Trophoblast cell (in vitro differentiated cells and primary cell): ENCODE data around the gene AGAP9. TPM values are rescaled to one million over a fixed set of nuclear protein-coding genes. Genes with fewer than 3 reads are reported as not detected.
"Not testable (repeated sequence)": the region's sequence is repeated elsewhere in the genome, so short reads cannot be mapped to it uniquely, and the experiment has no call there.

Source experiments
- DNase-seq, 2 donors: peaks; one replicate each; pipeline ENCODE4 v3.0.0-alpha.2; 2016
- H2AFZ ChIP-seq: 2 replicates; pipeline ENCODE4 v1.6.1; 2013; ENCODE audit warnings: low read length, moderate library complexity, mild to moderate bottlenecking; ENCODE audit not compliant: insufficient read depth, poor library complexity
- H2AK5ac ChIP-seq: 2 replicates; pipeline ENCODE4 v1.6.1; 2013; ENCODE audit warnings: mild to moderate bottlenecking, low read length
- H2BK120ac ChIP-seq: 2 replicates; pipeline ENCODE4 v1.6.1; 2013; ENCODE audit warnings: low read length, mild to moderate bottlenecking, moderate library complexity; ENCODE audit not compliant: insufficient read depth, poor library complexity
- H2BK12ac ChIP-seq: 2 replicates; pipeline ENCODE4 v1.6.1; 2013; ENCODE audit warnings: mild to moderate bottlenecking, low read length, moderate library complexity
- H2BK5ac ChIP-seq: 2 replicates; pipeline ENCODE4 v1.6.1; 2013; ENCODE audit warnings: low read length, low read depth, moderate library complexity, mild to moderate bottlenecking; ENCODE audit not compliant: poor library complexity
- H3K14ac ChIP-seq: 2 replicates; pipeline ENCODE4 v1.6.1; 2013; ENCODE audit warnings: mild to moderate bottlenecking, low read length
- H3K18ac ChIP-seq: 2 replicates; pipeline ENCODE4 v1.6.1; 2013; ENCODE audit warnings: mild to moderate bottlenecking, low read length
- H3K23ac ChIP-seq: 2 replicates; pipeline ENCODE4 v1.6.1; 2013; ENCODE audit warnings: low read length
- H3K27ac ChIP-seq: 2 replicates; pipeline ENCODE4 v1.5.1; 2013; ENCODE audit warnings: low read depth, mild to moderate bottlenecking, inconsistent platforms, low read length, moderate library complexity
- H3K27me3 ChIP-seq: 2 replicates; pipeline ENCODE4 v1.6.1; 2013; ENCODE audit warnings: inconsistent platforms, mild to moderate bottlenecking, low read length, moderate library complexity; ENCODE audit not compliant: insufficient read depth
- H3K36me3 ChIP-seq, 2 experiments: 1 replicate in 1 of 2; 2 replicates in 1 of 2; pipeline ENCODE4 v1.6.1; 2013; ENCODE audit warnings: low read length in 2 of 2, mild to moderate bottlenecking in 2 of 2, moderate library complexity in 1 of 2; ENCODE audit not compliant: insufficient read depth in 2 of 2, control insufficient read depth in 1 of 2
- H3K4ac ChIP-seq: 2 replicates; pipeline ENCODE4 v1.6.1; 2013; ENCODE audit warnings: low read depth, mild to moderate bottlenecking, low read length, moderate library complexity
- H3K4me1 ChIP-seq, 2 experiments: 1 replicate in 1 of 2; 2 replicates in 1 of 2; pipeline ENCODE4 v1.6.1; 2013; ENCODE audit warnings: low read length in 2 of 2, mild to moderate bottlenecking in 2 of 2, moderate library complexity in 1 of 2; ENCODE audit not compliant: insufficient read depth in 2 of 2, control insufficient read depth in 1 of 2
- H3K4me2 ChIP-seq: 2 replicates; pipeline ENCODE4 v1.6.1; 2013; ENCODE audit warnings: inconsistent platforms, mild to moderate bottlenecking, low read length, moderate library complexity
- H3K4me3 ChIP-seq: 2 replicates; pipeline ENCODE4 v1.5.1; 2013; ENCODE audit warnings: mild to moderate bottlenecking, low read depth, low read length, inconsistent platforms
- H3K79me1 ChIP-seq: one replicate; pipeline ENCODE4 v1.6.1; 2013; ENCODE audit warnings: low read length
- H3K79me2 ChIP-seq: 2 replicates; pipeline ENCODE4 v1.6.1; 2013; ENCODE audit warnings: low read length, mild to moderate bottlenecking; ENCODE audit not compliant: control insufficient read depth, insufficient read depth, poor library complexity
- H3K9ac ChIP-seq: 2 replicates; pipeline ENCODE4 v1.6.1; 2013; ENCODE audit warnings: mild to moderate bottlenecking, low read length
- H3K9me3 ChIP-seq: 2 replicates; pipeline ENCODE4 v1.6.1; 2013; ENCODE audit warnings: low read depth, mild to moderate bottlenecking, control low read depth, inconsistent platforms, low read length; ENCODE audit not compliant: insufficient read depth
- H4K12ac ChIP-seq: 2 replicates; pipeline ENCODE4 v1.6.1; 2013; ENCODE audit warnings: low read depth, mild to moderate bottlenecking, low read length, moderate library complexity
- H4K8ac ChIP-seq: 2 replicates; pipeline ENCODE4 v1.6.1; 2013; ENCODE audit warnings: low read depth, mild to moderate bottlenecking, low read length, moderate library complexity
- H4K91ac ChIP-seq: one replicate; pipeline ENCODE4 v1.6.1; 2013; ENCODE audit warnings: low read depth, mild to moderate bottlenecking, low read length, moderate library complexity
- WGBS: extraction: QIAGEN DNeasy Blood & Tissue Kit; methylation state at CpG from one replicate; pipeline ENCODE4 v1.1.7; 2013; ENCODE audit warnings: missing lambda C conversion rate; ENCODE audit not compliant: insufficient read length, insufficient coverage; ENCODE audit errors: extremely low coverage; 5-methylcytosine and 5-hydroxymethylcytosine counted together
- polyA plus RNA-seq: library from polyadenylated mRNA; stranded (reverse); fragments of 200-250 nt; gene quantifications from 2 replicates; pipeline ENCODE4 v1.2.3, GENCODE V29; 2013

AGAP9 gene
- 5.6 and 5.7 TPM in 2 replicates for polyA plus RNA-seq

GRCh38 chr10:47523475-47523874 lies at the start of gene AGAP9:
TSS of gene AGAP9 (minus strand) at chr10:47523638. CDS start at chr10:47523526, 112 bp downstream.
- DNase-seq, H3K4me1 ChIP-seq, H3K9me3 ChIP-seq, H3K18ac ChIP-seq, H3K79me1 ChIP-seq, H3K4me3 ChIP-seq, H3K36me3 ChIP-seq, H3K4ac ChIP-seq, H3K27me3 ChIP-seq, H3K23ac ChIP-seq, H3K79me2 ChIP-seq, H2BK12ac ChIP-seq, H2BK5ac ChIP-seq, H3K4me2 ChIP-seq, H3K14ac ChIP-seq, H3K27ac ChIP-seq, H4K91ac ChIP-seq, H2AK5ac ChIP-seq, H2AFZ ChIP-seq, H4K8ac ChIP-seq, H3K9ac ChIP-seq, H2BK120ac ChIP-seq, H4K12ac ChIP-seq: not testable (repeated sequence)
- no CpG with 5 or more reads among the region's 20 CpGs for WGBS

GRCh38 chr10:47571138-47571912 lies 47.9 kb upstream of the AGAP9 start:
- not testable (repeated sequence) for H4K8ac ChIP-seq, H3K9me3 ChIP-seq, H3K4me3 ChIP-seq, H4K12ac ChIP-seq, H2BK5ac ChIP-seq, H3K4me1 ChIP-seq, H3K36me3 ChIP-seq, H3K79me1 ChIP-seq, DNase-seq, H3K79me2 ChIP-seq, H3K18ac ChIP-seq, H3K9ac ChIP-seq, H2AFZ ChIP-seq, H4K91ac ChIP-seq, H3K4me2 ChIP-seq, H3K14ac ChIP-seq, H2BK12ac ChIP-seq, H3K4ac ChIP-seq, H3K23ac ChIP-seq, H2AK5ac ChIP-seq, H3K27me3 ChIP-seq, H2BK120ac ChIP-seq, H3K27ac ChIP-seq
- no CpG with 5 or more reads among the region's 9 CpGs for WGBS

GRCh38 chr10:47566757-47567156 lies 43.3 kb upstream of the AGAP9 start:
- not testable (repeated sequence) for H2BK12ac ChIP-seq, H4K12ac ChIP-seq, H3K9me3 ChIP-seq, H3K4me3 ChIP-seq, H3K27me3 ChIP-seq, H2BK120ac ChIP-seq, H2AFZ ChIP-seq, H3K4me1 ChIP-seq, H2AK5ac ChIP-seq, H3K23ac ChIP-seq, H3K18ac ChIP-seq, H3K79me1 ChIP-seq, H3K79me2 ChIP-seq, H4K8ac ChIP-seq, H3K4me2 ChIP-seq, H2BK5ac ChIP-seq, H3K4ac ChIP-seq, H3K27ac ChIP-seq, H4K91ac ChIP-seq, H3K36me3 ChIP-seq, DNase-seq, H3K9ac ChIP-seq, H3K14ac ChIP-seq
- WGBS, result no CpG with 5 or more reads among the region's 7 CpGs

GRCh38 chr10:47566108-47566699 lies 42.8 kb upstream of the AGAP9 start:
- no CpG with 5 or more reads among the region's 18 CpGs for WGBS
- not testable (repeated sequence) for H3K9me3 ChIP-seq, H3K23ac ChIP-seq, H3K79me1 ChIP-seq, H3K36me3 ChIP-seq, H3K27ac ChIP-seq, H3K14ac ChIP-seq, H4K12ac ChIP-seq, DNase-seq, H3K27me3 ChIP-seq, H3K4ac ChIP-seq, H3K4me3 ChIP-seq, H3K18ac ChIP-seq, H3K4me2 ChIP-seq, H3K4me1 ChIP-seq, H4K8ac ChIP-seq, H2AK5ac ChIP-seq, H2BK5ac ChIP-seq, H2BK12ac ChIP-seq, H3K79me2 ChIP-seq, H4K91ac ChIP-seq, H2AFZ ChIP-seq, H2BK120ac ChIP-seq, H3K9ac ChIP-seq
